Testis (tissue), 2 donors: ENCODE results near the gene CST9L.

Source experiments
- CTCF ChIP-seq, 3 experiments: fragments of 450-650 bp in 2 of 3; fragments of 200-600 bp in 1 of 3; sonication (generic) in 1 of 3; IDR thresholded peaks; one replicate each; pipeline ENCODE4 v1.5.1; 2016 to 2019; ENCODE audit warnings: antibody characterized with exemption in 3 of 3, mild to moderate bottlenecking in 2 of 3, moderate library complexity in 1 of 3
- POLR2A ChIP-seq: fragments of 450-650 bp; IDR thresholded peaks from one replicate; pipeline ENCODE4 v1.6.1; 2017; ENCODE audit warnings: antibody characterized with exemption, mild to moderate bottlenecking, moderate library complexity

GRCh38 chr20:23603321-23603720, 35.0 kb upstream of the CST9L start:
- no peak for TF ChIP-seq POLR2A
- TF ChIP-seq CTCF (IDR thresholded peaks at IDR 0.05): no peak
